Measurements from ENCODE around the gene ADGRL3. TPM values are rescaled to one million over a fixed set of nuclear protein-coding genes. Genes with fewer than 3 reads are reported as not detected.

The ADGRL3 gene
- total RNA-seq, 4 donors from 2014 or later = 4.6 to 7.1 (median 6.3) TPM

DNA sequence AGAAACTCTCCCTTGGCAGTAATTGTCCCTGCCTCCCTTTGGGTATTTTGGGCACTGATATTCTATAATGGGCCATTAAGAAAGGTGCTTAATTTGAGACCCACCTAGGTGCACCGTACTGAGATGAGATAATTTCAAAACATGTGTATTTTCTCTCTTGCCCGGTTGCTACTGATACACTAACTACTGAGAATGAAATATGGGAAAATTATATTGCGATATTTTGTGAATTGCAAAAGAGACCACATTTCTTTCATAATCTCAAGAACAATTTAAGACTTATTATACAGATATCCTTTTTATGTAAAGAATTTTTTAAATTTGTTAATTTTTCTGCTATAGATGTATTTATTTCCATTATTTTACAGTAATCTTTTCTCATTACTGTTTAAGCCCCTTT, 284.9 kb downstream of the ADGRL3 start:
- intact Hi-C loops (cut with DNase I) = no loop called here
- TF ChIP-seq POLR2A (IDR thresholded peaks at IDR 0.05; ENCODE audit: low read depth) = no peak
- TF ChIP-seq, protein P1, sequence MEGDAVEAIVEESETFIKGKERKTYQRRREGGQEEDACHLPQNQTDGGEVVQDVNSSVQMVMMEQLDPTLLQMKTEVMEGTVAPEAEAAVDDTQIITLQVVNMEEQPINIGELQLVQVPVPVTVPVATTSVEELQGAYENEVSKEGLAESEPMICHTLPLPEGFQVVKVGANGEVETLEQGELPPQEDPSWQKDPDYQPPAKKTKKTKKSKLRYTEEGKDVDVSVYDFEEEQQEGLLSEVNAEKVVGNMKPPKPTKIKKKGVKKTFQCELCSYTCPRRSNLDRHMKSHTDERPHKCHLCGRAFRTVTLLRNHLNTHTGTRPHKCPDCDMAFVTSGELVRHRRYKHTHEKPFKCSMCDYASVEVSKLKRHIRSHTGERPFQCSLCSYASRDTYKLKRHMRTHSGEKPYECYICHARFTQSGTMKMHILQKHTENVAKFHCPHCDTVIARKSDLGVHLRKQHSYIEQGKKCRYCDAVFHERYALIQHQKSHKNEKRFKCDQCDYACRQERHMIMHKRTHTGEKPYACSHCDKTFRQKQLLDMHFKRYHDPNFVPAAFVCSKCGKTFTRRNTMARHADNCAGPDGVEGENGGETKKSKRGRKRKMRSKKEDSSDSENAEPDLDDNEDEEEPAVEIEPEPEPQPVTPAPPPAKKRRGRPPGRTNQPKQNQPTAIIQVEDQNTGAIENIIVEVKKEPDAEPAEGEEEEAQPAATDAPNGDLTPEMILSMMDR (IDR thresholded peaks at IDR 0.05) = no peak
- TF ChIP-seq POLR2AphosphoS5 (IDR thresholded peaks at IDR 0.05) = no peak
- no peak for TF ChIP-seq EP300 (IDR thresholded peaks at IDR 0.05)
- Histone ChIP-seq H3K4me1 (no peaks in the 10 kb centered on the region), H3K4me3 (no peak overlapping the region), H3K36me3 (no peaks in the 10 kb centered on the region), H3K27ac (replicated peaks in 1 of 4) (no peak overlapping the region), H3K27me3 (no peaks in the 10 kb centered on the region), H3K9me3 (no peaks in the 10 kb centered on the region)
- DNase-seq (ENCODE audit: extremely low spot score) = no peak
- WGBS = 91% methylated on average over 3 of the region's 3 CpGs

DNA sequence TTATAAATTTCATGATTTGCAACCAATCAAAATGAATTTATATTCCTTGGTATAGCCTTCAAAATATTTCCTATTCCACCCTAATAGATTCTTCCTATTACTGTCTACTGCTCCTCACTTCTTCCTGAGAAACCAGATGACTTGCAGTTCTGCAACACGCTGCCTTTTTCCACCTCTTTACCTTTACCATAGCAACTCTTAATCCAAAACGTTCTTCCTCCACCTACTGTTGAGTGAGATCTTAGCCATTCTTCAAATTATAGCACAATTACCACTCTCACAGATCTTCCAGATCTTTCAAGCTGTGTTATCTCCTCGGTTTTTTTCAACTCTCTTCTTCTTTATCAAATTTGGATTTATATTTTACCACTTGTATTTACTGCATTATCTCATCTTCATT, 289.8 kb downstream of the ADGRL3 start:
- WGBS = 78% methylated on average over 3 of the region's 3 CpGs
- TF ChIP-seq POLR2AphosphoS5 (IDR thresholded peaks at IDR 0.05) = no peak
- TF ChIP-seq POLR2A (IDR thresholded peaks at IDR 0.05; ENCODE audit: low read depth) = no peak
- TF ChIP-seq EP300 (IDR thresholded peaks at IDR 0.05) = no peak
- TF ChIP-seq, protein P1 (IDR thresholded peaks at IDR 0.05) = no peak
- Histone ChIP-seq H3K4me1 (no peaks in the 10 kb centered on the region), H3K9me3 (no peaks in the 10 kb centered on the region), H3K4me3 (no peak overlapping the region), H3K36me3 (no peaks in the 10 kb centered on the region), H3K27ac (replicated peaks in 1 of 4) (no peak overlapping the region), H3K27me3 (no peaks in the 10 kb centered on the region)
- intact Hi-C loops (cut with DNase I) = no loop called here
- no peak for DNase-seq (ENCODE audit: extremely low spot score)

DNA sequence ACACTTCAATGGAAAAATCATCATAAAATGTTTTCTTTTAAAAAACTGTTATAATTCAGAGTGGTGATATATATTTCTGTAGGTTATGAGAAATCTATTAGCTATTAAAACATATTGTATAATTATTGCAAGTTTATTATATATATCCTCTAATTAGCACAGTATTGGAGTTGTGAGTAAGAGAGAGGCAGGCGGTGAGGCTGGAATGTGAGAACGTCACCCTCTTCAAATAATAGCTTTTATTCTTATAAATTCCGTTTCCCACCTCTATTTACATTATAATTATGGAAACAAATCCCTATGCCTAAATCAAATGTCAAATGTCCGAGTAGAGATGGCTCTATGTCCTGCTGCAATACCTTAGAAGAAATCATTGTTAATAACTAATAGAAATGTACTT, 292.9 kb downstream of the ADGRL3 start:
- intact Hi-C loops (cut with DNase I) = no loop called here
- Histone ChIP-seq H3K9me3 (no peaks in the 10 kb centered on the region), H3K36me3 (no peaks in the 10 kb centered on the region), H3K4me3 (no peak overlapping the region), H3K4me1 (no peaks in the 10 kb centered on the region), H3K27ac (replicated peaks in 1 of 4) (no peak overlapping the region), H3K27me3 (no peaks in the 10 kb centered on the region)
- WGBS = 83% methylated on average over 4 of the region's 4 CpGs
- TF ChIP-seq POLR2AphosphoS5 (IDR thresholded peaks at IDR 0.05) = no peak
- no peak for TF ChIP-seq POLR2A (IDR thresholded peaks at IDR 0.05; ENCODE audit: low read depth)
- TF ChIP-seq, protein P1 (IDR thresholded peaks at IDR 0.05) = no peak
- no peak for TF ChIP-seq EP300 (IDR thresholded peaks at IDR 0.05)
- DNase-seq (ENCODE audit: extremely low spot score) = no peak

DNA sequence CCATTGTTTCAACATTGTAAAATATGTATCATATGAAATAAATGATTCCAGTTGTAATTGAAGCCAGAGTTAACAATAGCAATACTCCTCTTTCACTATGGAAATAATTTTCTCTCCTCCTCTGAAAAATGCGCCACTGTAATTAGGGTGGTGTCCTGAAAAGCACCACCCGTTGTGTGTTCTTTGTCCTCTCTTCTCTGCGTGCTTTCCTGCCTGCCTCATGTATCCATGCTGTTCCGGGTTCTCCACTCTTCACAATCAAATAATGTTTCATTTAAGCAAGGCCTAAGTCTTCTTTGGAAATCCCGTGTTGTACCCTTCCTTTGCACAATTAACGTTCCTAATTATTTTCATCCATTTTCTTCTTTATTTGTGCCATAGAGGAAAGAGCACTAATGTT, 293.3 kb downstream of the ADGRL3 start:
- WGBS = 97% methylated on average over 6 of the region's 6 CpGs
- no peak for DNase-seq (ENCODE audit: extremely low spot score)
- no peaks in the 10 kb centered on the region for H3K36me3 ChIP-seq
- H3K27ac ChIP-seq (replicated peaks in 1 of 4) = no peak overlapping the region
- no peaks in the 10 kb centered on the region for H3K9me3 ChIP-seq
- TF ChIP-seq, protein P1 (IDR thresholded peaks at IDR 0.05) = no peak
- no peak for TF ChIP-seq POLR2AphosphoS5 (IDR thresholded peaks at IDR 0.05)
- TF ChIP-seq POLR2A (IDR thresholded peaks at IDR 0.05; ENCODE audit: low read depth) = no peak
- TF ChIP-seq EP300 (IDR thresholded peaks at IDR 0.05) = no peak
- intact Hi-C loops (cut with DNase I) = no loop called here
- no peak overlapping the region for H3K4me3 ChIP-seq
- no peaks in the 10 kb centered on the region for H3K4me1 ChIP-seq
- H3K27me3 ChIP-seq = no peaks in the 10 kb centered on the region

DNA sequence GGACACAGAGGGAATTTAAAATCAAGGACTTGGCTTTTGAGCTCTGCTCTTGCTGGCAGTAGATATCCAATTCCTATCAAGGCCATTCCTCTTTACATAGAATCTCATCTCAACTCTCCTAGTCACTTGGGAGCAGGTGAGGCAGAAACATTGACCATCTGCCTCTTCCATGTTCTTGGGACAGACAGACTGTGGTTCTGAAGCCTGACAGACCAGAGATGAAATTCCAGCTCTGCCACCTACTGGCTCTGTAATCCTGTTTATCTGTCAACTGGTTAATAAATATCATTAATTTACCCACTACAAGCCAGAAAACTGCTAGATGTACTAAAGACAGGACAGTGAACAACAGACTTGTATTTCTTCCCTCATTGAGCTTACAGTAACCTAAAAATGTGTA, 300.8 kb downstream of the ADGRL3 start:
- Histone ChIP-seq H3K27me3 (no peaks in the 10 kb centered on the region), H3K9me3 (no peaks in the 10 kb centered on the region), H3K36me3 (no peaks in the 10 kb centered on the region), H3K4me1 (no peaks in the 10 kb centered on the region), H3K4me3 (no peak overlapping the region), H3K27ac (replicated peaks in 1 of 4) (no peak overlapping the region)
- no peak for DNase-seq (ENCODE audit: extremely low spot score)
- TF ChIP-seq EP300 (IDR thresholded peaks at IDR 0.05) = no peak
- TF ChIP-seq POLR2AphosphoS5 (IDR thresholded peaks at IDR 0.05) = no peak
- TF ChIP-seq, protein P1 (IDR thresholded peaks at IDR 0.05) = no peak
- TF ChIP-seq POLR2A (IDR thresholded peaks at IDR 0.05; ENCODE audit: low read depth) = no peak
- intact Hi-C loops (cut with DNase I) = no loop called here

All from esophagus muscularis mucosa (tissue), 4 donors.